T-helper 22 cell (primary cell): ENCODE results near the gene KIRREL3.

Source experiments
- DNase-seq: peaks from one replicate; pipeline ENCODE4 v3.0.0-alpha.2; 2020; ENCODE audit warnings: low read depth

Gene KIRREL3

GRCh38 chr11:126710804-126711399 is 289.7 kb downstream of the KIRREL3 start:
- DNase-seq: no peak

GRCh38 chr11:126707498-126707897 is 293.1 kb downstream of the KIRREL3 start:
- no peak for DNase-seq

- DNase-seq: no peak
Observed at GRCh38 chr11:126704096-126704495, 296.5 kb downstream of the KIRREL3 start.

GRCh38 chr11:126703662-126704061 is 296.9 kb downstream of the KIRREL3 start:
- no peak for DNase-seq

DNA sequence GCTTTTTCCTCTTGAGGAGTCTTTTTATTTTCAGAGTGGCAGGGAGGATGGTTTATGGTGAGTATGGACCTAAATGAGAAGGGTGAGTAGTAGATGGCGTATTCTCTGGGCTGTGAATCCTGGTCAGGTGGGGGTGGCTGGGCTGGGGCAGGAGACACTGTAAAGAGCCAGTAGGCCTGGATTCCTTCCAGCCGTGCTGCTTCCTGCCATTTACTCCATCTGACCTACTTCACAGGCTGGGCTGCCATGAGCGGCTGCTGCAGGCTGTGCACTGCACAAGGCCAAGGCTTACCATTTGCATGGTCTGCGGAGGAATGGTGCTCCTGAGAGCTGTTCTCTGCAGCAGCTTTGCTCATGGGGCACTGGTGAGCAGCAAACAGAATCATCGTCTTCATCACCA is 297.6 kb downstream of the KIRREL3 start:
- no peak for DNase-seq

- no peak for DNase-seq
Observed at GRCh38 chr11:126702165-126702720, 298.3 kb downstream of the KIRREL3 start.

GRCh38 chr11:126701520-126701897 is 299.1 kb downstream of the KIRREL3 start:
- no peak for DNase-seq

DNA sequence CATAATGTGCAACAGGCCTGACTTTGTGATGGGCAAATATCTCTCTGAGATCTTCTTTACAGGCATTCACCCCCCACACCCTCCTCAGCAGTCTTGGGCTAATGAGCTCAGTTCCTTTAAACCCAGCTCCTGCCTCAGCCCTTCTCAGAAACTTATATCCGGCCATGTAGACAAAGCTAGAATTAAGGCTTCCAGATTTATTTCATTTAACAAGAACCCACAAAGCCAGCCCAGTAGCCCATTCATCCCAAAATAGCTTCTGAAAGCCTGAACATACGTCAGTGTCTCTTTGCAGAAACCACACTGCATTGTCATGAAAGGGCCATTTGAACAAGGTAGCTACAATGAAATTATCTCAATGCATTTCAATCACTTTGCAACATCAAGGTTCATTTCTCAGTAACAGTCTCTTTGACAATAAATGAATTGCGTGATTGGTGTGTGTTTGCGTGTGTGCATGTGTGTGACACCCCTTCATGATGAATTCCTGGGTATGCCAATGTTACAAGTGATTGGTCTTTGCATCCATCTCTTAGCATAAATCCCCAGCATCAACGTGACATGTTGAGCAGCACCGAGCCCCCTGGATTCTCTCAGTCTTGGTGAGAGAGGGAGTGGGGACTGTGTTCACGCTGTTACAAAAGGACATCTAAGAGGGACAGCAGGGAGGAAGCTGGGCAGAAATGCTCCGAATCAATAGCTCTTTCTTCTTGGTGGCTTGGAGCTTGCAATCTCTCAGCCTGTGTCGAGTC is 299.6 kb downstream of the KIRREL3 start:
- no peak for DNase-seq

DNA sequence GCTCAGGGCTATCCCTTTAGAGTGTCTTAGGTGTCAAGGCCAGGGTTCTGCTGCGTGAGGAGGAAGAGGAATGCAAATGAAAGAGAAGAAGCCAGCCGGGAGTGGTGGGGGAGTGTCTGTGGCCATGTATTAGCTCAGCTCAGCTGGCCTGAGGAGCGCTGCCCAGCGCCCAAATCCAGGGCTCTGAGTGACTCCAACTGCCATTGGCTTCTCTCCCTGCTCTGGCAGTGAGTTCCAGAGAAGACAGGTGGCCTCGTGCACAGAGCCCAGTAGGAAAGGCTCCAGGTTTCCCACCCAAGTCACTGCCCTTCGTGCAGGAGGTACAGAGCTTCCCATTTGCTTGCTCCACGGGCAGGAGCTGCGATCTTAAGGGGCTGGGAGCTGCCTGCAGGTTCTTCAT is 302.0 kb downstream of the KIRREL3 start:
- no peak for DNase-seq

DNA sequence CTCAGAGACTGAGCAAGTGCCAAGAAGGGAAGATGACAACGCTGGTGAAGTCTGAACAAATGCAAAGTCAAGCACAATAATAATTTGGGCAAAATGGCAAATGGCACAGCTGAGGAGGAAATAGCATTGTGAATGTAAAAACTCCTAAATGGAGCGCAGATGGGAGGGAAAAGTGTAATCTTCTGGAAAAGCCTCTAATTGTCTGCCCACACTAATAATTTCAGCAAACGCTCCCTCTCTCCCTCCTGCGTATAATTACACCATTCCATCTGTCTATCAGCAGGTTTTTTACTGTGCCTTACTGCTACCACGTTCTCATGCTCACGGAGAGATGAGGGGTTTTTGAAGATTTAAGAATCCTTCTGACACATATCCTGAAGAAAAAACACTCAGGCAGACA is 302.6 kb downstream of the KIRREL3 start:
- no peak for DNase-seq

- no peak for DNase-seq
Observed at GRCh38 chr11:126696982-126697381, 303.6 kb downstream of the KIRREL3 start.

DNA sequence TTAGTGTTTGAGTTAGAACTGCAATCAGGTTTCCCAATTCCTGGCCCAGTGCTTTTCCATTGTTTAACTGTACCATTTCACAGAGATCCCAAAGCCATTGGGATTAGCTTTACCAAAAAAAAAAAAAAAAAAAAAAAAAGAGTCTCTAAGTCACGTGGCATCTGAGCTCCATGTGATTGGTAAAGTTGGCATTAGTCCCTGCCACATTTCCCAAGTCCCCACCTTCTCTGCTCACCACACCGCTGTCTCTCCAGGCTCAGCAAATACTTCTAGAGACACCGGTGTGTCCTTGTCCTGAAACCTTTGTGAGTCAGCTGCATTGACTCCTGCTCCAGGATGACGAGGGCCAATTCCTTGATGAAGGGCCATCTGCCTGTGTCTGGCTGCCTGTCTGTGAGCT is 305.3 kb downstream of the KIRREL3 start:
- no peak for DNase-seq

- DNase-seq: no peak
Observed at GRCh38 chr11:126694065-126694625, 306.4 kb downstream of the KIRREL3 start.

DNA sequence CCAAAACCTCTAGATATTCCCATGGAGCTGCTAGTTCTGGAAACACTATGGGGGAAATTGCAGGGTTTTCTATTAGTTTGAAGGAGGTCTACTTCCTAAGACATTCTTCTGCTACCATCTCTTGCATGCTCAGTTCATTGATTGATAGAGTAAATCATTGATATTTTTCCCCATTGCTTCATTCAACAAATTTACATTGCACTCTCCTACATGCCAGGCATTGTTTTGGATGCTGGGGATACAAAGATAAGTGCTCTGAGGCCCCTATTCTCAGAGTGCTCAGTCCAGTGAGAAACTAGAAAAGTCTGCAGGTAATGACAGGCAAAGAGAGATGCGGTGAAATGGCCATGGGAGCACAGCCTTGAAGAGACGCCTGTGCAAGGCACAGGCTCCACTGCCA is 313.1 kb downstream of the KIRREL3 start:
- no peak for DNase-seq

GRCh38 chr11:126686938-126687337 is 313.6 kb downstream of the KIRREL3 start:
- no peak for DNase-seq

DNA sequence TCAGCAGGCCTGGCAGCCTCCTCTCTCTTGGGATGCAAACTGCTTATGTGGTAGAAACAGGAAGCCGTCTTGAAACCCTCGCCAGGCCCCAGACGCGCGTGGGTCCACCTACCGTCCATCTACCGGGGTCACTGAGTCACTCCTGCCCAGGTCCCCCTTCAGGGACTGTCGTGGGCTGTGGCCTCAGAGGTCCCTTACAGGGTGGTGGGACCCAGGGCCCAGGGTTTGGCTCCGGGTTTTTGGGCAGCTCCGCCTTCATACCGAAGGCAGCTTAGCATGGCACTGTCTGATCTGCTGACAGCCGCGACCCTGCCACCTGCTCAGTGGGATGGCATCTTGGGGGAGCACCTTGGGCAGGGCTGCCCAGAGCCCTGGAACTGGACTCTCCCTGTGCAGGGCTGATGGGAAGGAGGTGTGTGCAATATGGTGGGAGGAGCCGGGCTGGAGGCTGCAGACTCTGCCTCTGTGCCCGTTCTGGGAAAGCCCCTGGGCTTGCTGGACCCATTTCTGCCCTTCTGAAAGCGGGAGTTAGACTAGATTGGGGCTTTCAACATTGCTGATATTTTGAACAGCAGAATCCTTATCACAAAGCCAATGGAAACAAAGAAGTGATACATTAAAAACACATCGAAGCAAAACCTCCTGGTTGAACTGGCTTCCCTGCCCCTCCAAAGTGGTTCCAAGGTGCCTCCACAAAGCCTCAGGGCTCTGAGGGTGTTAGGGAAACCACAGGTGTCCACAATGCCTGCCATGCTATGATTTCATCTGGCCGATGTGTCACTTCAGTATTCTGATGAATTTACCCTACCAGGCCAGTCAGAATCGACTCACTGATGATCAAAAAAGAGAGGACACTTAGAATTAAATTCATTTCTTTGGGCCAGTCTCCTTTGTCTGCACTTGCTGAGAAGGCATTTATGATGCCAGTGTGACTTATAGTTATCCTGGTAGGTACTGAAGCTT is 316.5 kb downstream of the KIRREL3 start:
- no peak for DNase-seq

GRCh38 chr11:126682590-126682989 is 318.0 kb downstream of the KIRREL3 start:
- DNase-seq: no peak

DNA sequence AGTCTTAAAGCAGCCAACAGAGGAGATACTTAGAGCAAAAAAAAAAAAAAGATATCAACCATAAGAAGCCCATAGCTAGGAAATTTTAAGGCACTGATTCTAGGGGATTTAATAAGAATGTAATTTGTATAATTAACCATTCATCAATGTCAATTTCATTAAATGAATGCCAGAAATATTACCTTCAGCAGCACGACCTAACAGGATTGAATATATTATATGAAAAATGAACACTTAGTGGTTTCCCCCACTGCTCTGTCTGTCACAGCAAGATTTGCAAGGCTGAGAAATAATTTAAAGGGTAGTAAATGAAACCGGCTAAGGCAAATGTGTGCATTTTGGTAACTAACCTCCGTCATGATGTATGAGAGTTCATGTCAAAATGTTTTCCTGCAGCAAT is 319.9 kb downstream of the KIRREL3 start:
- DNase-seq: no peak

DNA sequence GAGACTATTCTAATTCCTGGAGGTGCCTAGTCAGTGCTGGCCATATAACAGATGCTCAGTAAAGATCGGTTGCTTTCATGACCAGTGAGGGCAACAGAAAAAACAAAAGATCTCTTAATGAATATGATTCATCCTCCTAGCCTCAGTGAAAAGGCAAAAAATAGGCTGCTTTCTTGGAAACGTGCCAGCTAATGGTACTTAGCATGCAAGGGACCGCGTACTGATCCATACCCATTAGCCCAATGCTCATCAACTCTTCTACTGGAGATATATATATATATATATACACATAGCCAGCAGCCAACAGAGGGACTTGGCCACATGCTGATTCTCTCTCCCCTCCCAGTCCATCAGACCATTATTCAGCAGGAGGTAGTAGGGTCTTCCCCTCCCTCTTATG is 320.4 kb downstream of the KIRREL3 start:
- DNase-seq: no peak

GRCh38 chr11:126679033-126679432 is 321.5 kb downstream of the KIRREL3 start:
- DNase-seq: no peak

DNA sequence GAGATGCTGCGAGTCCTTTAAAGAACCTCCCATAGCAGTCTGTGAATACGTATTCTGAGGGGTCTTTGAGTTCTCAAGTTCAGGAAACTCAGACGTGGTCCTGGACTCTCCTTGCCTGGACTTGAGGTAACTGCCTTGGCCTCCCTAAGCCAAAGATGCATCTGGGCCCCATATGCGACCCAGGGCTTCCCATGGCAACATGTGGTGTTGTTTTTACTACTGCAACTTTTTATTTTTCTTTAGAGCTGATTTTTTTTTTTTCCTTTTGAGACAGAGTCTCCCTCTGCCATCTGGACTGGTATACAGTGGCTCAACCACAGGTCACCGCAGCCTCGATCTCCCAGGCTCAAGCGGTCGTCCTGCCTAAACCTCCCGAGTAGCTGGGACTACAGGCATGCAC is 324.0 kb downstream of the KIRREL3 start:
- no peak for DNase-seq

DNA sequence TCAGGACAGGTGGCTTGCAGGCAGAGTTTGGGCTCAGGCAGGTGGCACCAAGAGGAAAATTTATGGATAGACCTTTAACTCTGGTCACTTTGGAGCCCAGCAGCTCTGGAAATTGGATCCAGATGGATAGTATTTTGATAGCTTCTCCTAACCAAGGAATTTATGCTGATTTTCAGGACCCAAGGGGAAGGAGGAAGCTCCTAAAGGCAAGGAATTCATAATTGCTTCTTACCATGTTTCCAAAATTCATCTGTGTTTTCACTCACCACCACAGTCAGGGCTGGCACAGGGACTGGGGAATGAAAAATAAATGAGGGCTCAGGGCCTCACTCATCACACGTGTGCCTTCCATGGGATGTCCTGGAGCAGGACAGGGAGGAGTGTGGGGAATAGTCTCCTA is 327.3 kb downstream of the KIRREL3 start:
- DNase-seq: no peak
